Activated T-helper 1 cell treated with anti-CD3 and anti-CD28 coated beads, Interleukin-2, amount 50 U/mL, for 16 hours (primary cell): ENCODE data around the gene NAA35.
"Not testable (repeated sequence)": the region's sequence is repeated elsewhere in the genome, so short reads cannot be mapped to it uniquely, and the experiment has no call there.

Source experiments
- DNase-seq, 2 donors: peaks; one replicate each; pipeline ENCODE4 v3.0.0-alpha.2; 2020; ENCODE audit warnings: low read depth in 1 of 2, low spot score in 1 of 2

The NAA35 gene

DNA sequence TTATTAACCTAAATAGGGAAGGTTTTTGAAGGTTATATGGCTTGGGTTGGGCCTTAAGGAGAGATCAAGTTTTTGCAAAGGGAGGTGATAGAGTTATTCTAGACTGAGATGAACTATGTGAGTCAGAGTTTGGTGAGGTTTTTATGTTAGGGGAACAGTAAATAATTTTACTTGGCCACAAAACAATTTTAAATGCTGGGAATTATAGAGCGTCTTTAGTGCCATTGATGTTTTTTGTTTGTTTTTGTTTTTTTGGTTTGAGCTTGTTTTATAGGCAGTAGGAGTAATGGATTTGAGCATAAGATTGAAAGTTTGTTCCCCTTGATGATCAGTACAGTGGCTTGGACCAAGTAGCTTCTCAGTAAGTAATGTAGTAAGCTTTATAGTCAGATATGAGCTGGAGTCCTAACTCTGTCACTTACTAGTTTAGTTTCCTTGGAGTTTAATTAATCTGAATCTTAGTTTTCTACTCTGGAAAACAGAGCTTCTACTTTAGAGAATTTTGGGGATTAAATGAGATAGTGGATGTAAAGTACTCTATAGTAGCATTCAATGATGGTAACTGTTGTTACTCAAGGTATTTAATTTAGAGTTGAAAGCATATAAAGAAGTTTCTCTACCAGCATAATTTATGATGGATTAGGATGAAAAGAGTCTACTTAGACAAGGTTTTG lies 2.9 kb downstream of the NAA35 start:
- DNase-seq, result no peak

DNA sequence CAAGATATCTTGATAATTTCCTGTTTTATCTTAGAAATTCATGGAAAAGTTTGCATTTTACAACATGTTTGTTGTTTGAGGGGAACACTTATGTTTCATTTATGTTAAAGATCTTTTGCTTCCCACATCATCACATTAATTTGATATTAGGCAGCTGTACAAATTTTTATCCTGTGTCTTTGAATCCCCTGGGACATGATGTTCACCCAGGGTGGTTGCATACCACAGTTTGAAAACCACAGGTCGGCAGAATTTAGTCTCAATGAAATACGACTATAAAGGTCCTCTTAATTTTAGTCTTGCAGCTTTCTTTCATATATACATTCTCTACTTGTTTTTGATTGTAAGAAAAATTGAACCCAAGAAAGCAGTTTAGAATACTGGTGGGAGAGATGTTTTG lies 3.7 kb downstream of the NAA35 start:
- DNase-seq, result no peak

DNA sequence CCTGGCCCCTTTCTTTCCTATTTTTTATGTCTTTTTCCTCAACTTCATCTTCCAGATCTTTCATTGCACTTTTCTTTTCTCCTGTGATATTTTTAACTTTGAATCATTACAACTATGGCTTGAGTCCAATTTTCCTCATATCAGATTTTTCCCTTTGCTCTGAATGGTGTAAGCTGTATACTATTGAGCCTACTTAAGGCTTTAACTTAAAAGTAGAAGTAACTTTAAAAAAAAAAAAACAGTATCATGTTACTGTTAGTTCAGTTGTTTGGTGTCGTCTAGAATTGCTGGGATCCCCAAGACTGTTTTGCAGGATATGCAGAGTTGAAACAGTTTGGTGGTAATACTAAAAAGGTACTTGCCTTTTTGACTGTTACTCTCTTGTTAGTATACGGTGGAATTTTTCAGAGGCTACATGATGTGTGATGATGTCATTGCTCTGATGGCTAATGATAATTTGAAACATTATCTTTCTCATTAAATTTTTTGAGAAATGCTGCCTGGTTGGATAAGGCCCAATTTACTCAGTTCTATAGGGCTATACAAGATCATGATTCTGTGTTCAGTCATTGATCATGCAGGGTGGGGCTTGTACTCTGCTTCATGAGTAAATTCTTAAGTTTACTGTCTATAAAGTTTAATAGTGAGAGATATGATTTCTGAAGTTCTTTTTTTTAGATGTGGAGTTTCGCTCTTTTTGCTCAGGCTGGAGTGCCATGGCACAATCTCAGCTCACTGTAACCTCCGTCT lies 8.8 kb downstream of the NAA35 start:
- no peak for DNase-seq

DNA sequence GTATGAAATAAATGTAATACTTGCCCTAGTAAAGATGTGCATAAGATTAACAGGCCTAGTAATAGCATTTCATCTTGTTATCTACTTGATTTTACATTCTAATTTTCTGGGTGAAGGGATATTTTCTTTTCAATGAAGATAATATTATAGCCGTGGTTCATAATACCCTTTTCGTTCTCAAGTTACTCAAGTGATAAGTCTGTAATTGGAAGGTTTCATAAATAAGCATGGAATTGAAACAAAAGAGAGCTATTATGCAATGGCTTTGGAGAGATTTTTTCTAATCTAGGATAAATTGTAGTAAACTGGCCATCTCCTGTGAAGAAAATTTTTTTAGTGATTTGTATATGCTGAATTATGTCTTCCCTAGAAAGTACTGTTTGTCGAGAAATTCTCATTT lies 19.0 kb downstream of the NAA35 start:
- no peak for DNase-seq

DNA sequence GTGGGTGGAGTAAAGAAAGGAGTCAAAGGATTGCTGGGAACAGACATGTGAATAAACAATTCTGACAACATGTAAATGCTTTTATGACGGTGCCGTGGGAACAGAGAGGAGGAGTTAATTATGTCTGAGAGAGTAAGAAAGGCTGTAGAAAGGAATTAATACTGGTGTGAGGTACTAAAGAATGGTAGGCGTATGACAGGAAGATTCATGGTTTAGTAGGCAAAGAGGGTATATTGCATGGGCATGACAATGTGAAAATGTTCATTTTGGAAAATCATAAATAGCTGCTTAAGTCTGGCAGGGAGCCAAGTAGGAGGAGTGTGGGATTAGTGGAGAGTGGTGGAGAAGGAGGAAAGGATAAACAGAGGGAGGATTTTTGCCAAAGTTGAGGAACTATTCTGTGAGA lies 19.7 kb downstream of the NAA35 start:
- no peak for DNase-seq

DNA sequence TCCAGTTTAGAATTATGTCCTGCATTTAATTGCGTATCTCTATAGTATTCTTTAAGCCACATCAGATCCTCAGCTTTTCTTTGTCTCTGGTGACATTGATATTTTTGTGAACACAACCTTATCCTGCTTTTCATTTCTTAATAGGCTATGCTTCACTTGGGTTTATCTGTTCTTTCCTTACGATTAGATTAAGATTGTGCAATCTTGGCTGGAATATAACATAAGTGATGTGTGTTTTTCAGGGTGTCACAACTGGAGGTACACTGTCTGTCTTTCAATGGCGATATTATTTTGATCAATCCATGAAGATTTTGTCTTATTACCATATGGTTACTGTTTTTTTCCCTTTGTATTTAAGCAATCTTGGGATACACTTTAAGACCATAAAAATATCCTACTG lies 23.6 kb downstream of the NAA35 start:
- DNase-seq, result no peak

DNA sequence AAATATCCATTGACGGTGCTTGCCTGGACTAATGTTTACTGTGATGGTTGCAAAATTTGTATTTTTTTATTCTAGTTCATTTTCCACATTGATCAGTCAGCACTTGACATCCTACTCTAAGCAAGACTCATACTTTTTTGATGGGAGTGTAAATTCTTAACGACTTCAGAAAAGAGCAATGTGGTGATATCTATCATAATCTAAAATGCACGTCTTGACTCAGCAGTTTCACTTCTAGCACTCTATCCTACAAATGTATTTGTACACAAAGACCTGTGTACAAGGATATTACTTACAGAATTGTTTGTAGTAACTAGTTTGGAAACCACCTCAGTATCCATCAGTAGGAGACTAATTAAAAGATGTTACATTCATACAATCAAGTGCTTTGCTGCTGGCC lies 24.0 kb downstream of the NAA35 start:
- no peak for DNase-seq

DNA sequence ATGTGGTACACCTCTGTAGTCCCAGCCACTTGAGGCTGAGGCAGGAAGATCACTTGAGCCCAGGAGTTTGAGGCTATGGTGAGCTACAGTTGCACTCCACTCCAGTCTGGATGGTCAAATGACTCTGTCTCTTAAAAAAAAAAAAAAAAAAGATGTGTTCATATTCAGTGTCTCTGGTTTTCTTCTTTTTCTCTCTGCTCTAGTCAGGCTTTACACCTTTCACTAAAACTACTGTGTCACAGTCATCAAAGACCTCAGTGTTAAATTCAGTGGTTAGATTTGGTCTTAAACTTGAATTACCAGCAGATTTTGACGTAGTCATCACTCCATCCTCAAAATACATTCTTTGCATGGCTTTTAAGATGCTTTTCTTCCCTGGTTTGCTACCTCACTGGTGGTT lies 28.8 kb downstream of the NAA35 start:
- DNase-seq, result no peak

DNA sequence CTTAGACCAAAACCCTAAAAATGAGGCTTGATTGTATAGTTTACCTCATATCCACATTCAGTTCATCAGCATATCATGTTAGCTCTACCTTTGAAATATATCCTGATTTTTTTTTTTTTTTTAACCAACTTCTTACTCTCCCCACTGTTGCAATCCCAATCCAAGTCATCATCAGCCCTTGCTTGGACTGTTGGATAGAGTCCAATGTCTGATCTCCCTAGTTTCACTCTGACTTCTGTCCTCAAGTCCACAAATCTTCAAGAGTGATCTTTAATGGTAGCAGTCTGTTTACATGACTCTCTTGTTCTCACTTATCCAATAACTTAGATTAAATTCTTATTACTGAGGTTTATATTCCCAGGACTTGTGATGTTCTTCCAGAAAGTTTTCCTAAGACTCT lies 30.8 kb downstream of the NAA35 start:
- DNase-seq, result no peak

DNA sequence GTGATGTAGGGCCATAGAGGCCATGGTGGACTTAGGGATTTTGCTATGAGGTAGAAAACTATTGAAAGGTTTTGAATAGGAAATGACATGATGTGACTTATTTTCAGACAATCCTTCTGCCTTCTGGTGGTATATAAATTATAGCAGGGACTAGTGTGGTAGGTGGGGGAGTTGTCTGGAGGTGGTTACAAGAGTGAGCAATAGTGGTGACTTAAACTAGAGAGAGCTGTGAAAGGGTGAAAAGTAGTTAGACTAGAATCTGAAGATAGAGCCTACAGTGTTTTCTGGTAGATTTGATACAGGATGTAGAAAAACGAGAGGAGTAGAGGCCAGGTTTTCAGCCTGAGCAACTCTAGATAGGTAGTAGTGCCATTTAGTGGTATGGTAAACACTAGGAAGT lies 32.3 kb downstream of the NAA35 start:
- DNase-seq, result no peak

DNA sequence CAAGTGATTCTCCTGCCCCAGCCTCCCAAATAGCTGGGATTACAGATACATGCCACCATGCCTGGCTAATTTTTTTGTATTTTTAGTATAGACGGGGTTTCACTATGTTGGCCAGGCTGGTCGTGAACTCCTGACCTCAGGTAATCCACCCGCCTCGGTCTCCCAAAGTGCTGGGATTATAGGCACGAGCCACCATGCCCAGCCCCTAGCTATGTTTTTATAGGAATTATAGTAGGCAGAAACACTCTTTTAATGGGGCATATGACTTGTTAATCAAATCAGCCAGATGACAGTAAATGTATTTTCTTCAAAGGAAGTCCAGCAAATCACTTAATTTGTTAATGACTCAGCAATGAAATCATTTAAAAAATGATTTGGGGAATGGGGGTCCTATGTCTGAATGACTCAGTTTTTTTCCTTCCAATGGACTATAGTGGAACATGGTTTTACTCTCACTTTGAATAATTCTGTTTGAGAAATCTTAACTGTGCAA lies 33.2 kb downstream of the NAA35 start:
- not testable (repeated sequence) for DNase-seq

DNA sequence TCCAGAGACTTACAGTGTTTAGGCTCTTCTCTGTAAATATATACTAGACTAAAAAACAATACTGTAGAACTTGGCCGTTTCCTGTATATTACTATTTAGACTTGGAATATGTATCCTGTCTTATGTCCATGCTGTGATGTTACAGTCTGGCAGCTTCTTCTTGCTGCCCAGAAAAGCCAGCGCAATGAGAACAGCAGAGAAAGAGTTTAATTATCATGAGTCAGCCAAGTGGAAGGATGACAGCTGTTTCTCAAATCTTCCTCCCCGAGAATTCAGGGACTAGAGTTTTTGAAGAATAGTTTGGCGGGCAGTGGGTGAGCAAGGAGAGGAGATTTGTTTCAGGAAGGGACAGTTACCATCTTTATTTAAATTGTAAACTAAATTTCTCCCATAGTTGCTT lies 37.5 kb downstream of the NAA35 start:
- no peak for DNase-seq

DNA sequence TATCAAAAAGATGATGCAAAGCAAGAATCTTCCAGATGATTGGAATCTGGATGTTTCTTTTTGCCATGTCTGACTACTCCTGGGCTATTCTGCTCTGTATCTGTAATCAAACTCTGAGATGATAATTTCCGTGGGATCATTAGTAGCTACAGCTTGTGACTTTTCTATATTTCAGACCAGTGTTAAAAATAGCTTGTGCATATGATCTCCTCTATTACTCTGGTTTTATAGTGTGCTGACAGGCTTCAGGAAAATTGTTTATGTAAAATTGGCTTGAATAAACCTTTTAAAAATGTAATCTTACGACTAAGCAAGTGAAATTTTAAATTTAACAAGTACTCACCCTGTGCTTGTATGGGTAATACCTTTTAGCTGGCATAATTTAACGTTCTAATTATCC lies 40.4 kb downstream of the NAA35 start:
- no peak for DNase-seq

DNA sequence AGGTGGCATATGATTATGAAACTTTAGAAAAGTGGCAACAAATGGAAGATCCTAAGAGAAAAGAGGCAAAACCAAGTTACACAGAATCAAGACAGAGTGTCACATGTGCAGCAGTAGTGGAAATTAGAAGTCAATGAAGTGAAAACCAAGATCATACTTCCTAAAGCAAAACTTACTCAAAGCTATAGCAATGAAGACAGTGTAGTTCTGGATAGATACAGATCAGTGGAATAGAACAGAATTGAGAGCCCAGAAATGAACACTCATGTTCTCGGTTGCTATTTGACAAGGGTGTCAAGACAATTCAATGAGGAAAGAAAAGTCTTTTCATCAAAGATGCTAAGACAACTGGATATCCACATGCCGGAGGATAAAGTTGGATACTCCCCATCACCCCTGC lies 43.5 kb downstream of the NAA35 start:
- DNase-seq, result no peak

DNA sequence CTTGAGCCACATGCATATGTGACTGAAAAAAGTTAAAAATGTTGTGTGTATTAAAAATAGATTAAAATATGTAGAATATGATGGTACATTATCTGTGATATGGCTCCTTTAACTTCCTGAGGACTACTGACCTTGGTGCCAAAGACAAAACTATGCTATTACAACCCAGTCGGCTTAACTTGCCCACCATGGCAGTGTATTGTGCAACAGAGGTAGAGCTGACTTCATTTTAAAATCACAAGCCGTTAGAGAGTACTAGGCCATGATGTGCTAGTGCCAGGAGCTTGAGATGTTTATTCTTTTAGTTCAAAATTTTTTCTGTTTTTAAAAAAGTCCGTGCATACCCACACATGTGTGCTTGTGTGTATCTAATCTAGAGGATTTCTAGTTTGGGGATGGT lies 46.3 kb downstream of the NAA35 start:
- no peak for DNase-seq

DNA sequence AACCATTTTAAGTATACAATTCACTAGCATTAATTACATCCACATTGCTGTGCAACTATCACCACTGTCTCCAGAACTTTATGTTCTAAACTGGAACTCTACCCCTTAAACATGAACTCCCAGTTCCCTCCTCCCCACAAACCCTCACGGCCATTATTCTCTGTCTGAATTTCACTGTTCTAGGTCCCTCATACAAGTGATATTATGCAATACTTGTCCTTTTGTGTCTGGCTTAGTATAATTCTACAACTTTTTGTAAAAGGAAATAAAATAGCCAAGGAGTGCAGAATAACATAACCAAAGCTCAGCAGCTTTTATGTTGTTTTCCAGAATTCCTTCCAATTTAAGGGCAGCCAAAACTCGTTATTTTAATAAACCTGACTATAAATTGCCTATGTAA lies 53.2 kb downstream of the NAA35 start:
- DNase-seq, result no peak

DNA sequence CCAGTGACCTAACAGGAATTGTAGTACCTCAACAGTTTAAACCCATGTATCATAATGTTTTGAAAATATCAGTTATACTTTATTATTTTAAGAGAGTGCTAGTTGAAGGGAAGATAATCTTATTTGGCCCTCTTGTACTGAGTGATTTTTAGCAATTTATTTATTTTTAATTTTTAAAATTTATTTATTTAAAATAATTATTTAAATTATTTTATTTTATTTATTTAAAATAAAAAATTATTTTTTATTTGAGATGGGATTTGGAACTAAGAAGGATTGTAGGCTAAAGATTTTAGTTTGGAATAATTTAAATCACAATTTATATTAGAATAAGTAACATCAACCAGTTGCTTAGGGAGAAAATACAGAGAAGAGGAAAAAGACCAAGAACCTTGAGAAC lies 54.2 kb downstream of the NAA35 start:
- DNase-seq, result no peak

DNA sequence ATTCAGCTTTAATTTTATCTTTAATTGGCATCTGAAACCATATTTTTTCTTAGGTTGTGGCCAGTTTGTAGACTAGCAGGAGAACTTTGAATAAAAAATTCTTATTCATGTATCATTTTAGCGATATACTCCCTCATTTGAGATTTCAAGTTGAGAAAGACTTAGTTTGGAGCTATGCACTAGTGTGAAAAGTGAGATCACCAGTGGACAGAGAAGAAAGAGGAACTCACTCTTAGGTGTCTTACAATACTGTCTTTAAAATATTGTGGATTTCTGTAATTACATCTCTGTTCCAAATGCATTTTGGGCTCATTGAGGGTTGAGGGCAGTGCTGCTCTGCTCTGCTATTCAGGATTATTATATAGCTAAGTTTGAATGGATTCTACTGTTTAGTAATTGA lies 54.7 kb downstream of the NAA35 start:
- DNase-seq, result no peak

DNA sequence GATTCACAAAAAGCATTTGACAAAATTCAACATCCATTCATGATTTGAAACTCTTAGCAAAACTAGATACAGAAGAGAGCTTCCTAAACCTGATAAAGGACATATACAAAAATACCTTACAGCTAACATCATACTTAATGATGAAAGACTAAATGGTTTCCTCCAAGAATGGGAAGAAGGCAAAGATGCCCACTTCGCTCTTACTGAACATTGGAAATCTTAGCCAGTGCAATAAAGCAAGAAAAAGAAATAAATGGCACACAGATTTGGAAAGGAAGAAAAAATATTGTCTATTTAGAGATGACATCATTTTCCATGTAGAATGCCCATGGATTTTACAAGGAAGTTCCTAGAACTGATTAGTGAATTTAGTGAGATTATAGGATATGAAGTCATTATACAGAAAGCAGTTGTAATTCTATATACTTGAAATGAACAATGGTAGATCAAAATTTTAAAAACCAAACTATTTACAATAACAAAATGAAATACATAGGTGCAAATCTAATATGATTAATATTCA lies 64.4 kb downstream of the NAA35 start:
- DNase-seq, result no peak

DNA sequence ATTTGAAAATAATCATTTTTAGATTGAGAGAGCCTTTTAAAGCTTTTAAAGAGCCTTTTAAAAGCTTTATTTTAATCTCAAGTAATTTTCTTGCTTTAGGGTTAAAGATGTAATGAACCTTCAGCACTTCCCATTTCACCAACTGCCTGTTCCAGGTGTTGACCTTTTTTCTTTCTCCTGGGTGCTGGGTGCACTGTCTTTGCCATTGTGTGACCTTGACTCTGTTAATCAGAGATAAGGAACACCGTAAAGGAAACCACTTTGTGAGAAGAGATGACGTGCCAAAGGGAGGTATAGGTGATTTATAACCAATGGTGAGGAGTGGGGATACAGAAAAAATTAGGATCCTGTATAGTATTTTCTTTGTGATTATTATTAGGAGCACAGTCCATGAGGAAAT lies 68.2 kb downstream of the NAA35 start:
- DNase-seq, result no peak

DNA sequence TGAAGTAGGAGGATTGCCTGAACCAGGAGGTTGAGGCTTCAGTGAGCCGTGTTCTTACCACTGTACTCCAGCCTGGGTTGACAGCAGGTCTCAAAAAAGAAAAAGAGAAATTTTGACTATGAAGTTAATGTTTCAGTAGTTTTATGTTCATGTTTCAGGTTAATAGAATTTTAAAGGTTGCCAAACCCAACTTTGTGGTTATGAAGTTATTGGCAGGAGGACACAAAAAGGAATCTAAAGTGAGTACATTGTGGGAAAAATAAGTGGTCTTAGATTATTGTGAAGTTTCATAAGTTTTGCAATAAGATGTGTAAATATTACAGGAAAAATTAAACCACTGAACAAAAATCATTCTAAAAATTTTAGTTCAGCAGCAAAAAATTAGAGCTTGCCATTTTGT lies 79.8 kb downstream of the NAA35 start:
- DNase-seq, result no peak

DNA sequence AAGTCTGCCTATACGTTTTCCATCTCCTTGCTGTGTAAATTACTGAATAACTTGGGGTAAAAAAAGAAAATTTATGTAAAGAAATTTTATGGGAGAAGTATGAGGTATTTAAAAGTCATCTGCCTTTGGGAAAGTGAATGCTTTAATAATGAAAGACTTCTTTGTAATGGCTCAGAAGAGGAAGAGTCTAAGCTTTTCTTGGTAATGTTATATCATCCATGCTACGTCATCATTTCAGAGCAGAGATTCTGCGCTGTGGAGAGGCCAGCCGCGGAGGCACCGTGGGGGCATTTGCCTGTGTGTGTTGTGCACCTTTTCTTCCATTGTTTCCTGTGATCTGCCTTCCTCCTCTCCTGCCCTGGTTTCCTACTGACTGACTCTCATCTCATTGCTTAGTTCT lies 80.2 kb downstream of the NAA35 start:
- DNase-seq, result no peak
